ENCODE data around the gene CLEC19A.

The CLEC19A gene

GRCh38 chr16:19252904-19253303 is 32.6 kb upstream of the CLEC19A start:
- H3K9me3 ChIP-seq (ENCODE audit: control insufficient read depth in 2 of 2, low read length in 2 of 2), result no peaks in the 10 kb centered on the region
- no peaks in the 10 kb centered on the region for H3K4me1 ChIP-seq (ENCODE audit: control insufficient read depth, insufficient read depth, low read length)
- no peaks in the 10 kb centered on the region for H3K27me3 ChIP-seq (ENCODE audit: control insufficient read depth in 1 of 2, insufficient read depth in 2 of 2, low read length in 2 of 2)
- no peak overlapping the region for H3K9ac ChIP-seq (ENCODE audit: low read length in 2 of 2)
- H3K4me3 ChIP-seq (ENCODE audit: low read length in 2 of 2), result no peak overlapping the region
- H3K36me3 ChIP-seq (ENCODE audit: control insufficient read depth in 2 of 2, insufficient read depth in 2 of 2, low read length in 2 of 2), result no peaks in the 10 kb centered on the region
- no peak overlapping the region for H3K27ac ChIP-seq (ENCODE audit: low read length)

- Histone ChIP-seq H3K9ac (ENCODE audit: low read length in 2 of 2) (no peak overlapping the region), H3K27me3 (ENCODE audit: control insufficient read depth in 1 of 2, insufficient read depth in 2 of 2, low read length in 2 of 2) (no peaks in the 10 kb centered on the region), H3K4me3 (ENCODE audit: low read length in 2 of 2) (no peak overlapping the region), H3K27ac (ENCODE audit: low read length) (no peak overlapping the region), H3K9me3 (ENCODE audit: control insufficient read depth in 2 of 2, low read length in 2 of 2) (no peaks in the 10 kb centered on the region), H3K4me1 (ENCODE audit: control insufficient read depth, insufficient read depth, low read length) (no peaks in the 10 kb centered on the region), H3K36me3 (ENCODE audit: control insufficient read depth in 2 of 2, insufficient read depth in 2 of 2, low read length in 2 of 2) (no peaks in the 10 kb centered on the region)
Observed at GRCh38 chr16:19254611-19255010, 30.9 kb upstream of the CLEC19A start.

DNA sequence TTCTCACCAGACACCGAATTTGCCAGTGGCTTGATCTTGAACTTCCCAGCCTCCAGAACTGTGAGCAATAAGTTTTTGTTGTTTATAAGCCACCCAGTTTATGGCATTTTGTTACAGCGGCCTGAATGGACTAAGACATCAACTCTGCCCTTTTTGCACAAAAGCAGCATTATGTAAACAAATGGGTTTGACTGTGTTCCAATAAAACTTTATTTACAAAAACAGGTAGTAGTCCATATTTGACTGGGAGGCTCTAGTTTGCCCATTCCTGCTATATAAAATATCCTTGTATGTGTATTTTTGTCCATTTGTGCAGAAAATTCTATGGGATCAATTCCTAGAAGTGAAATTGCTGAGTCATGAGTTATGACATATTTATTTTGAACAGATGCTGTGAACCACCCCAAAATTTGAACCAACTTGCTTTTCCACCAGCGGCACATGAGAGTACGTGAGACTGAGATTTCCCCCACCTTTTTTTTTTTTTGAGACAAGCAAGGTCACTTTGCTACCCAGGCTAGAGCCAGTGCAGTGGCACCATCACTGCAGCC is 21.3 kb upstream of the CLEC19A start:
- H3K36me3 ChIP-seq (ENCODE audit: control insufficient read depth in 2 of 2, insufficient read depth in 2 of 2, low read length in 2 of 2), result peaks cover 0 to 3% of the 10 kb centered on the region in 2 donors
- H3K4me1 ChIP-seq (ENCODE audit: control insufficient read depth, insufficient read depth, low read length), result no peaks in the 10 kb centered on the region
- no peak overlapping the region for H3K27ac ChIP-seq (ENCODE audit: low read length)
- H3K9me3 ChIP-seq (ENCODE audit: control insufficient read depth in 2 of 2, low read length in 2 of 2), result peaks cover 0 to 6% of the 10 kb centered on the region in 2 donors
- H3K4me3 ChIP-seq (ENCODE audit: low read length in 2 of 2), result no peak overlapping the region
- no peaks in the 10 kb centered on the region for H3K27me3 ChIP-seq (ENCODE audit: control insufficient read depth in 1 of 2, insufficient read depth in 2 of 2, low read length in 2 of 2)
- no peak overlapping the region for H3K9ac ChIP-seq (ENCODE audit: low read length in 2 of 2)

DNA sequence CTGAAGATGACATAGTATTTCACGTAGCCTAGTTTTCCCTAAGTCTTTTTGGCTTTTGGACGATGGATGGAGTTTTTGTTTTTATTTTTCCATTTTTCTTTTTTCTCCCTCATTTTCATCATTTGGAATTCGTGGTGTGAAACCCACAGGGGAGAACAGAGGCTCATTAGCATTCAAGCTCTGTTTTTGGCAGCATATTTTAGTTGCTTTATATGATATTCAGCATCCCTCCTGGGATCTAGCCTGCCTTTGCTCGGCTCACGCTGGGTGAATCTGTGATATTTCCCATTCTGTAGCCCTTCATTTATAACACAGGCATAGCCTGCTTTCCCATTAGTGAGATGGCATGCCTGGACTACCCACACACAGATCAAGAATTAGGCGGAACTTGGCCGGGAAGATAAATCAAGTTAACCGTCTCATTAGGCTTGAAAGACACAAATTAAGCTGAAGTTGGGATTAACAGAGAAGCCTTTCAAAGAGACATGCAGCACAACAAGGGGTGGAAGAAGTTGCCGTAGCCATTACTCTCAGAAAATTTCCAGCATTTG is 20.1 kb upstream of the CLEC19A start:
- Histone ChIP-seq H3K36me3 (ENCODE audit: control insufficient read depth in 2 of 2, insufficient read depth in 2 of 2, low read length in 2 of 2) (peaks cover 0 to 3% of the 10 kb centered on the region in 2 donors), H3K27me3 (ENCODE audit: control insufficient read depth in 1 of 2, insufficient read depth in 2 of 2, low read length in 2 of 2) (no peaks in the 10 kb centered on the region), H3K27ac (ENCODE audit: low read length) (no peak overlapping the region), H3K4me3 (ENCODE audit: low read length in 2 of 2) (no peak overlapping the region), H3K4me1 (ENCODE audit: control insufficient read depth, insufficient read depth, low read length) (no peaks in the 10 kb centered on the region), H3K9me3 (ENCODE audit: control insufficient read depth in 2 of 2, low read length in 2 of 2) (peaks cover 0 to 6% of the 10 kb centered on the region in 2 donors), H3K9ac (ENCODE audit: low read length in 2 of 2) (no peak overlapping the region)

DNA sequence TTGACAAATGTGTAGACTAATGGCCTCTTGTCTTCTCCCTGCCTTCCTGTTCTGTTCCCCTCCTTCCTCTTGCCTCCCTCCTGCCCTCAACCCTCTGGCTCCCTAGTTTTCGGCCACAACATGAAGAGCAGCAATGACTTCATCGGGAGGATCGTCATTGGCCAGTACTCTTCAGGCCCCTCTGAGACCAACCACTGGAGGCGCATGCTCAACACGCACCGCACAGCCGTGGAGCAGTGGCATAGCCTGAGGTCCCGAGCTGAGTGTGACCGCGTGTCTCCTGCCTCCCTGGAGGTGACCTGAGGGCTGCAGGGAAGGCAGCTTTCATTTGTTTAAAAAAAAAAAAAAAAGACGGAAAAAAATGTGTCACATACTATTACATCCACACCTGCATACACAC is 18.8 kb upstream of the CLEC19A start:
- H3K27ac ChIP-seq (ENCODE audit: low read length), result no peak overlapping the region
- no peaks in the 10 kb centered on the region for H3K27me3 ChIP-seq (ENCODE audit: control insufficient read depth in 1 of 2, insufficient read depth in 2 of 2, low read length in 2 of 2)
- no peak overlapping the region for H3K4me3 ChIP-seq (ENCODE audit: low read length in 2 of 2)
- no peak overlapping the region for H3K9ac ChIP-seq (ENCODE audit: low read length in 2 of 2)
- no peaks in the 10 kb centered on the region for H3K4me1 ChIP-seq (ENCODE audit: control insufficient read depth, insufficient read depth, low read length)
- H3K36me3 ChIP-seq (ENCODE audit: control insufficient read depth in 2 of 2, insufficient read depth in 2 of 2, low read length in 2 of 2), result peaks cover 0 to 3% of the 10 kb centered on the region in 2 donors
- peaks cover 0 to 6% of the 10 kb centered on the region in 2 donors for H3K9me3 ChIP-seq (ENCODE audit: control insufficient read depth in 2 of 2, low read length in 2 of 2)

GRCh38 chr16:19269098-19269497 is 16.4 kb upstream of the CLEC19A start:
- no peak overlapping the region for H3K4me3 ChIP-seq (ENCODE audit: low read length in 2 of 2)
- peaks cover 0 to 2% of the 10 kb centered on the region in 2 donors for H3K9me3 ChIP-seq (ENCODE audit: control insufficient read depth in 2 of 2, low read length in 2 of 2)
- H3K4me1 ChIP-seq (ENCODE audit: control insufficient read depth, insufficient read depth, low read length), result no peaks in the 10 kb centered on the region
- peaks cover 0 to 3% of the 10 kb centered on the region in 2 donors for H3K36me3 ChIP-seq (ENCODE audit: control insufficient read depth in 2 of 2, insufficient read depth in 2 of 2, low read length in 2 of 2)
- H3K27me3 ChIP-seq (ENCODE audit: control insufficient read depth in 1 of 2, insufficient read depth in 2 of 2, low read length in 2 of 2), result no peaks in the 10 kb centered on the region
- H3K27ac ChIP-seq (ENCODE audit: low read length), result no peak overlapping the region
- H3K9ac ChIP-seq (ENCODE audit: low read length in 2 of 2), result no peak overlapping the region

DNA sequence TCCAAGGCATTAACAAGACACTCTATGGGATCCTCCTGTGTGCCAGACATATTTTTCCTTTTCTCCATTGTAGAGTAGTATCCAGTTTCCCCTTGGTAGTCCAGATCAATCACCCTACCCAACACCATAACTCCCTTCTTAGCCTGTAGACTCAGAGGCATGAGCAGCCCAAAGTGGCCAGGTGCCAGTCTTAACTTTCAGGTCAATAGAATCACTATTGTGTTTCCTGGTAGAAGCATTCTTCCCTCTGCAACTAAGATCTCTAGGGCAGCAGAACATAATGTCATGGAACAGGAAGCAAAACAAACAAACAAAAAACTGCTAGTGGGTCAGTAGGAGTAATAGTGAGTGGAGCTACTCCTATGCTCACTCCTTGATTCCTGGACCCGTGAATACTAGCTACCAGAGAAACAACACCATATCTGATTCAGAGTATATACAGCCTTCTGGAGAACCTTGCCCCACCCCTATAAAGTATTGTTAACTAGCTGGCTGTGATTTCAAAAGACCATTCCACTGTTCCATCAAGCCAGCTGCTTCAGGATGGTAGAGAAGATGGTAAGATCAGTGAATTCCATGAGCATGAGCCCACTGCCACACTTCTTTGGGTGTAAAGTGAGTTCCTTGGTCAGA is 11.2 kb upstream of the CLEC19A start:
- H3K36me3 ChIP-seq (ENCODE audit: control insufficient read depth in 2 of 2, insufficient read depth in 2 of 2, low read length in 2 of 2), result no peaks in the 10 kb centered on the region
- peaks cover 0 to 3% of the 10 kb centered on the region in 2 donors for H3K9me3 ChIP-seq (ENCODE audit: control insufficient read depth in 2 of 2, low read length in 2 of 2)
- H3K9ac ChIP-seq (ENCODE audit: low read length in 2 of 2), result no peak overlapping the region
- no peaks in the 10 kb centered on the region for H3K4me1 ChIP-seq (ENCODE audit: control insufficient read depth, insufficient read depth, low read length)
- no peak overlapping the region for H3K4me3 ChIP-seq (ENCODE audit: low read length in 2 of 2)
- peaks cover 0 to 2% of the 10 kb centered on the region in 2 donors for H3K27me3 ChIP-seq (ENCODE audit: control insufficient read depth in 1 of 2, insufficient read depth in 2 of 2, low read length in 2 of 2)
- no peak overlapping the region for H3K27ac ChIP-seq (ENCODE audit: low read length)

- Histone ChIP-seq H3K27me3 (ENCODE audit: control insufficient read depth in 1 of 2, insufficient read depth in 2 of 2, low read length in 2 of 2) (peaks cover 0 to 2% of the 10 kb centered on the region in 2 donors), H3K36me3 (ENCODE audit: control insufficient read depth in 2 of 2, insufficient read depth in 2 of 2, low read length in 2 of 2) (no peaks in the 10 kb centered on the region), H3K9ac (ENCODE audit: low read length in 2 of 2) (no peak overlapping the region), H3K4me3 (ENCODE audit: low read length in 2 of 2) (no peak overlapping the region), H3K27ac (ENCODE audit: low read length) (no peak overlapping the region), H3K4me1 (ENCODE audit: control insufficient read depth, insufficient read depth, low read length) (no peaks in the 10 kb centered on the region), H3K9me3 (ENCODE audit: control insufficient read depth in 2 of 2, low read length in 2 of 2) (peaks cover 0 to 3% of the 10 kb centered on the region in 2 donors)
Observed at GRCh38 chr16:19278403-19278802, 7.1 kb upstream of the CLEC19A start.

GRCh38 chr16:19281246-19281645 is 4.3 kb upstream of the CLEC19A start:
- H3K4me1 ChIP-seq (ENCODE audit: control insufficient read depth, insufficient read depth, low read length), result peaks cover 8% of the 10 kb centered on the region
- H3K9me3 ChIP-seq (ENCODE audit: control insufficient read depth in 2 of 2, low read length in 2 of 2), result peaks cover 0 to 3% of the 10 kb centered on the region in 2 donors
- H3K4me3 ChIP-seq (ENCODE audit: low read length in 2 of 2), result no peak overlapping the region
- H3K27ac ChIP-seq (ENCODE audit: low read length), result no peak overlapping the region
- H3K36me3 ChIP-seq (ENCODE audit: control insufficient read depth in 2 of 2, insufficient read depth in 2 of 2, low read length in 2 of 2), result no peaks in the 10 kb centered on the region
- no peak overlapping the region for H3K9ac ChIP-seq (ENCODE audit: low read length in 2 of 2)
- no peaks in the 10 kb centered on the region for H3K27me3 ChIP-seq (ENCODE audit: control insufficient read depth in 1 of 2, insufficient read depth in 2 of 2, low read length in 2 of 2)

- Histone ChIP-seq H3K9me3 (ENCODE audit: control insufficient read depth in 2 of 2, low read length in 2 of 2) (peaks cover 0 to 3% of the 10 kb centered on the region in 2 donors), H3K27me3 (ENCODE audit: control insufficient read depth in 1 of 2, insufficient read depth in 2 of 2, low read length in 2 of 2) (no peaks in the 10 kb centered on the region), H3K4me1 (ENCODE audit: control insufficient read depth, insufficient read depth, low read length) (peaks cover 8% of the 10 kb centered on the region), H3K4me3 (ENCODE audit: low read length in 2 of 2) (no peak overlapping the region), H3K9ac (ENCODE audit: low read length in 2 of 2) (no peak overlapping the region), H3K36me3 (ENCODE audit: control insufficient read depth in 2 of 2, insufficient read depth in 2 of 2, low read length in 2 of 2) (no peaks in the 10 kb centered on the region), H3K27ac (ENCODE audit: low read length) (no peak overlapping the region)
Observed at GRCh38 chr16:19282101-19282500, 3.4 kb upstream of the CLEC19A start.

DNA sequence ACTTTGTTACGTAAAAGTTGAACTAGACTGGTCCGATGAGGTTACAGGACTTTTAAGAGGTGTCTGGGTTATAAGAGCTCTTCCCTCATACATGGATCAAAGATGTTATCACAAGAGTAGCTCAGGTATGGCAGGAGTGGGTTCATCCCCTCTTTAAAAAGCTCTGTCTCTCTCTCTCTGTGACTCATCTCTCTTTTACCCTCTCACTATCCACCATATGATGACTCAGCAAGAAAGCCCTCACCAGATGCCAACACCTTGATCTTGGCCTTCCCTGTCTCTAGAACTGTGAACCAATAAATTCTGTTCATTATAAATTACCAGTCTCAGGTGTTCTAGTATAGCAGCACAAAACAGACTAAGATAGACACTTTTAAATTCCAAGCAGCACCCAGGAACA is 1.9 kb upstream of the CLEC19A start:
- no peak overlapping the region for H3K27ac ChIP-seq (ENCODE audit: low read length)
- H3K4me3 ChIP-seq (ENCODE audit: low read length in 2 of 2), result no peak overlapping the region
- peaks cover 0 to under 1% of the 10 kb centered on the region in 2 donors for H3K9me3 ChIP-seq (ENCODE audit: control insufficient read depth in 2 of 2, low read length in 2 of 2)
- peaks cover 8% of the 10 kb centered on the region for H3K4me1 ChIP-seq (ENCODE audit: control insufficient read depth, insufficient read depth, low read length)
- no peaks in the 10 kb centered on the region for H3K27me3 ChIP-seq (ENCODE audit: control insufficient read depth in 1 of 2, insufficient read depth in 2 of 2, low read length in 2 of 2)
- H3K36me3 ChIP-seq (ENCODE audit: control insufficient read depth in 2 of 2, insufficient read depth in 2 of 2, low read length in 2 of 2), result no peaks in the 10 kb centered on the region
- no peak overlapping the region for H3K9ac ChIP-seq (ENCODE audit: low read length in 2 of 2)
